SH-SY5Y (cell line): ENCODE measurements around the gene MYBPH.

Source experiments
- GATA2 ChIP-seq: IDR thresholded peaks from 2 replicates; pipeline ENCODE4 v1.6.1; 2011; ENCODE audit warnings: mild to moderate bottlenecking, low read depth, low read length
- GATA3 ChIP-seq: IDR thresholded peaks from 2 replicates; pipeline ENCODE4 v1.6.1; 2011; ENCODE audit warnings: low read depth, mild to moderate bottlenecking, low read length, moderate library complexity

DNA sequence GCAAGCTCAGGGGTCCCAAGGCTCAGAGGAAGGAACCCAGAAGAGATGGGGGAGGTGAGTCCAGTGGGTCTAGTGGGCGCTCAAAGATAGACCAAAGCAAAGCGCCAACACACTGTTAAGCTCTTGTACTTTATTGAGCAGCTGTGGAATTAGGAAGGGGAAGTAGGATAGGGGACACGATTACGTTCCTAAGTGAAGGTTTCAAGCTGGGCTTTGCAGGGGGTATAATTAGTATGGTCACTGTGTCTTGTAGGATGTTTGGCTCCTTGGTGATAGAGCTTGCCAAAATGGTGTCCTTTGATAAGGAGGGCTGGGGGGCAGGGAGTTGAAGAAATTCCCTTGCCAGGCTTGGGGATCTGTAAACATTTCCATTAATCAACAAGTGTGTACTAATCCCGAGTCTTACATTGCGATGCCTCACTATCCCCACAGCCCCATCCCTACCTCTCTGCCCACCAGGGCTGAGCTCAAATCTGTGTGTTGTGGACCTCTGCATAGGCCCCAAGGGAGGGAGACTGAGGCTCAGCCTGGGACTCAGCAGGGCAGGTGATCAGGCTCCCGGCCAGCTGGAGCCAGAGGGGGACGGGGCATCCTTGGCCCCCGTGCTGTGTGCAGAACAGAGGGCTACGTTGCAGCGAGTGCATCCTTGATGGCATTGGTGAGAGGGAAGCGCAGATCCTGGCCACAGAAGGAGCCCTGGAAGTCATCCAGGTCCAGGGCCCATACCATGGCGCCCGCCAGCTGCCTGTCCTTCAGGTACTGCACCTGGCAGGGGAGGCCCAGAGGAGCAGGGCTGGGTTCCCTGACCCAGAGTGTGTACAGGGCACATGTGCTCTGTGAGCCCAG is 3.4 kb upstream of the MYBPH start:
- TF ChIP-seq GATA2 (no peak), GATA3 (no peak)
